Measurements from ENCODE around the gene MSL1. TPM values are rescaled to one million over a fixed set of nuclear protein-coding genes. Genes with fewer than 3 reads are reported as not detected.

MSL1 gene
- total RNA-seq, 1 experiment from 2014 or later: 32.3 TPM

DNA sequence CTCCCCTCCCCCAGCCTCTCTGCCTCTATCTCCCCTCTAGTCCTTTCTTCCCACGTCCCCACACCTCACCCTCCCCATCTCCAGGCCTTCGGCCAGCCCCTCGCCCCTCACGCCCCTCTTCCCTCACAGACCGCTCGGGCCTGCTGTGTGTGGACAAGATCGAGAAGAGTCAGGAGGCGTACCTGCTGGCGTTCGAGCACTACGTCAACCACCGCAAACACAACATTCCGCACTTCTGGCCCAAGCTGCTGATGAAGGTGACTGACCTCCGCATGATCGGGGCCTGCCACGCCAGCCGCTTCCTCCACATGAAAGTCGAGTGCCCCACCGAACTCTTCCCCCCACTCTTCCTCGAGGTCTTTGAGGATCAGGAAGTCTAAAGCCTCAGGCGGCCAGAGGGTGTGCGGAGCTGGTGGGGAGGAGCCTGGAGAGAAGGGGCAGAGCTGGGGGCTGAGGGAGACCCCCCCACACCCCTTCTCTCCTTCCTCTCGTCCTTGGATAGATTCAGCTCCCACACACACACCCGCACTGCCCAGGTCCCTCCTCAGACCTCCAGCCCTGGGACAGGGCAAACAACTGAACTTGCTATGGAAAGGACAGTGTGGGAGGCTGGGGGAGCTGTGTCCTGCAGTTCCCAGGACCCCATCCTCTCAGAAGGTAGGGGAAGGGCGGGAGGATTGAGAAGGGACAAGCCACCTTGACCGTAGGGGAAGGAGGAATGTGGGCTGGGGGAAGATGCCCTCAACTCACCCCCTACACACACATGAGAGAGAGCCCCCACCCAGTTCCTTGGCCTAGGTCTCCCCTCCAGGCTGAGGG is 32.5 kb upstream of the MSL1 start:
- no peak for DNase-seq (ENCODE audit: low read depth)
- in situ Hi-C loops (cut with HindIII; ENCODE audit: low pct_unique_long_range_greater_than_20kb, low sequenced_read_pairs): no loop called here

DNA sequence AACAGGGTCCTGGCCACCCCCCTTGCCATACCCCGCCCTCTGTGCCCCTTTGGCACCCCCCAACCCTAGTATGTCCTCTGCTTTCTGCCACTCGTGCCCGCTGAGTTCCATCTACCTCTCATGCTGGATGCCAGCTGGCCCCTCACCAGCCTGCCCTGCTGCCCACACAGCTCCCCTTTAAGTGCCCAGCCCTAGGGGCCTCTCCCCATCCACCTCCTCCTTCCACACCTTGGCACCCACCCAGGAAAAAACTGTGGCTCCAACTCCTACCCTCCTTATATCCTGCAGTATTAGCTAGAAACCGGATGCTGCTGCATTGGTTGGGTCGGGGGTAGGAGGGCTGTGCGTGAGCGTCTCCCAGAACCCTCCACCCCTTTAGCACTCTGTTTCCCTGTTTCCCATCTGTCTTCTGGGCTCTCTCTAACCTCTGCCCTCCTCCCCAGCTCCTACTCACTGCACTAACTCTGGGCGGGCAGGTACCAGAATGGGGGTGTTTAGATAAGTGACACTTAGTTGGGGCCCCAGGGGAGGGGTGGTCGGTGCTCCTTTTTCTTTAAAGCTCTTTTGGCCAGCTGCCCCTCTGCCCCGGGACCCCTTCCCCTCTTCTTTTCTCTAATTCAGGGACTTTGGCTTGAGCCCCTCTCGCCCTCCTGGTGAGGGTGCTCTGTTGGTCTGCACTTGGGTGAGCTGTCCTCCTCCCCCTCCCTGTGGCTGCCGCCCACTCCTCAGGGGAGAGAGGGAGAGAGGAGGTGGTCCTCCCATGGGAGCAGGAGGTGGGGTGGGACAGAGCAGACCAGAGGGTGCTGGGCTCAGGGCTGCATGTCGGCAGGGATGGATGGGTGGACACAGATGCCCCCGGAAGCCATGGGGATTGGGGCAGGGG is 31.3 kb upstream of the MSL1 start:
- in situ Hi-C loops (cut with HindIII; ENCODE audit: low pct_unique_long_range_greater_than_20kb, low sequenced_read_pairs): no loop called here
- no peak for DNase-seq (ENCODE audit: low read depth)

DNA sequence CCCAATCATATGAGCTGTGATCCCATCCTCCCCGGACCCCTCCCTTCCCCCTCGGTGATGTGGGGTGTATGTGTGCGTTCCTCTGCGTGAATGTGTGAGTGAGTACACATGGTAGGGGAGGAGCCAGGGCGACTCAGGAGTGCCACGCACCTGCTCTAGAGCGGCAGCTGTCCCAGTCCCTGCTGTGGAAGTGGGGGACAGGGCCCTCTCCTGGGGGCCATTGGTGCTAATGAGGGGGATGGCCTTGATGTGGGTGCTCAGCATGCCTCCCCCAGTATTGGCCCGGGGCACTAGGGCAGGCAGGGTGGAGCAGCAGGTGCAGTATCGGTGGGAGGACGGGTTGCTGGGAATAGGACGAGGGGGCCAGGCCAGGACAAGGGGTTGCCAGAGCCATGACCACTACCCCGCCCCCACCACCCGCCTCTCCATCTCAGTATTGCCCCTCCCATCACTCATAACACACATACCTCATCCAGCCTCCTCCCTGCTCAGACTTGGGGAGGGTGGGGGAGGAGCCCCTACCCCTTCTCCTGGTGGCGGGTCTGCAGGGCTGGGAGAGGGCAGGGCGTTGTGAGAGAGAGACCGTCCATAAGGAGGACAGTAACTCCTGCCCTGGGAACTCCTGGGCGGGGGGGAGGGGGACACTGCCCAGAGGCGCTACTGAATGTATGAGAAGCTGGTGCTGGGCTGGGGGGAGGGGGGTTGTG is 29.9 kb upstream of the MSL1 start:
- in situ Hi-C loops (cut with HindIII; ENCODE audit: low pct_unique_long_range_greater_than_20kb, low sequenced_read_pairs): no loop called here
- no peak for DNase-seq (ENCODE audit: low read depth)

DNA sequence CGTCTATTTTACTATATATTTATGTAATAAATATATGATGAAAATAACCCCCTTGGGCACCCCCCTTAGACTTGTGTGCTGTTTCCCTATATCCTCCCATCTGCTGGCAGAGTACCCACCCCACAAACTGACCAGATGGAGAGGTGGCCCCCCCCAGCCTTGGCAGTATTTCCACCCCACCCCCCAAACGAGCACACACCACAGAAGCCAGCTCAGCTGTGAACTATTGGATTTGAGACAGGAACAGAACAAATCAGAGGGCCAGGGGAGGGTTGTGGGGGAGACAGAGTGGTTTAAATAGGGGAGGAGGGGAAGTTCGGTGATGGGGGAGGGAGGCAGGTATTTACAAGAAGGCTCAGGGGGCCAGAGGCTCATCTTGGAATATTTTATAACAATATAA is 29.2 kb upstream of the MSL1 start:
- in situ Hi-C loops (cut with HindIII; ENCODE audit: low pct_unique_long_range_greater_than_20kb, low sequenced_read_pairs): no loop called here
- no peak for DNase-seq (ENCODE audit: low read depth)

DNA sequence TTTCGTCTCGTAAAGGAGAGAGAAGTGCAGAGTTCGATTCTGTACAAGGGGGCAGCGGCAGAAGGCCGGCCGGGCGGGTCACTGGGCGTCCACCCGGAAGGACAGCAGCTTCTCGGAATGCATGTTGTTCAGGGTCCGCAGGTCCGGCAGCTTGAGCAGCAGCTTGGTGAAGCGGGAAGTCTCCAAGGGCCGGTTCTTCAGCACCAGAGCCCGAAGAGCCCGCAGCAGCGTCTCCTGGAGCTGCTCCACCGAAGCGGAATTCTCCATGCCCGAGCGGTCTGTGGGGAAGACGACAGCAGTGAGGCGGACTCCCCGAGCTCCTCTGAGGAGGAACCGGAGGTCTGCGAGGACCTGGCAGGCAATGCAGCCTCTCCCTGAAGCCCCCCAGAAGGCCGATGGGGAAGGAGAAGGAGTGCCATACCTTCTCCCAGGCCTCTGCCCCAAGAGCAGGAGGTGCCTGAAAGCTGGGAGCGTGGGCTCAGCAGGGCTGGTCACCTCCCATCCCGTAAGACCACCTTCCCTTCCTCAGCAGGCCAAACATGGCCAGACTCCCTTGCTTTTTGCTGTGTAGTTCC is 28.7 kb upstream of the MSL1 start:
- in situ Hi-C loops (cut with HindIII; ENCODE audit: low pct_unique_long_range_greater_than_20kb, low sequenced_read_pairs): no loop called here
- no peak for DNase-seq (ENCODE audit: low read depth)

DNA sequence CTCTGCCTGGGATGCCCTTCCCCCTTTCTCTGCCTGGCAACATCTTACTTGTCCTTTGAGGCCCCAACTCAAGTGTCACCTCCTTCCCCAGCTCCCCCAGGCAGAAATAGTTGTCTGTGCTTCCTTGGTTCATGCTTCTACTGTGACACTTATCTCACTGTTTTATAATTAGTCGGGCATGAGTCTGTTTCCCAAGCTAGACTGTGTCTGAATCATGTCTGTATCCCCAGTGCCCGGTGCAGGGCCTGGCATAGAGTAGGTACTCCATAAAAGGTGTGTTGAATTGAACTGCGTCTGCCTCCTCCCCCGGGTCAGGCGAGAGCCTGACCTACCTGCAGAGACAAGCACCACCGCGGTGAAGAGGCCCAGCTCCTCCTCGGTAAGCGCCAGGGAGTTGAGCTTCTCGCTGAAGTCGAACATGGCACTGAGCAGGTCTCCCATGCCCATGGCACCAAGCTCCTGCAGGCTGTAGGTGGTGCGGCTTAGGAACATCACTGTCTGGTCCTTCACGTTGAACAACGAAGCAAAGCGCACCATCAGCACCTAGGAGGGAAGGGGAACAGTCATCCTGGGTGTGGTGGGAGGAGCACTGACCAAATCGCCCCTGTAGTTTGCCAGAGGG is 28.1 kb upstream of the MSL1 start:
- DNase-seq (ENCODE audit: low read depth): no peak
- in situ Hi-C loops (cut with HindIII; ENCODE audit: low pct_unique_long_range_greater_than_20kb, low sequenced_read_pairs): no loop called here

DNA sequence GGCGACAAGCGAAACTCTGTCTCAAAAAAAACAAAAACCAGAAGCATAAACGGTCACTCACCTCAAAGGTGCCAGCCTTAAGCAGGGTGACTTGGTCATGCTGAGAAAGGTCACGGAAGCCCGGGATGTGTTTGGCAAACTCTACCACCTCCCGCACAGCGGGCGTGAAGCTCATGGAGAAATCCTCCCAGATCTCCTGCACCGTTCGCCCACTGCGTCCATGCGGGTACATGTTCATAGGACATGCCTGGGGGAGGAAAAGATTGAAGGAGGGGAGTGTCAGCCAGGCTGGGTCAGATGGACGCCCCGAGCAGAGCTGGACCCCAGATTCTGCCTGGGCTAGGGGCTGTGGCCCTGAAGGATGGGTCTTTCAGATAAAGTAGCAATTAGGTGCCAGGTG is 26.9 kb upstream of the MSL1 start:
- in situ Hi-C loops (cut with HindIII; ENCODE audit: low pct_unique_long_range_greater_than_20kb, low sequenced_read_pairs): no loop called here
- no peak for DNase-seq (ENCODE audit: low read depth)

DNA sequence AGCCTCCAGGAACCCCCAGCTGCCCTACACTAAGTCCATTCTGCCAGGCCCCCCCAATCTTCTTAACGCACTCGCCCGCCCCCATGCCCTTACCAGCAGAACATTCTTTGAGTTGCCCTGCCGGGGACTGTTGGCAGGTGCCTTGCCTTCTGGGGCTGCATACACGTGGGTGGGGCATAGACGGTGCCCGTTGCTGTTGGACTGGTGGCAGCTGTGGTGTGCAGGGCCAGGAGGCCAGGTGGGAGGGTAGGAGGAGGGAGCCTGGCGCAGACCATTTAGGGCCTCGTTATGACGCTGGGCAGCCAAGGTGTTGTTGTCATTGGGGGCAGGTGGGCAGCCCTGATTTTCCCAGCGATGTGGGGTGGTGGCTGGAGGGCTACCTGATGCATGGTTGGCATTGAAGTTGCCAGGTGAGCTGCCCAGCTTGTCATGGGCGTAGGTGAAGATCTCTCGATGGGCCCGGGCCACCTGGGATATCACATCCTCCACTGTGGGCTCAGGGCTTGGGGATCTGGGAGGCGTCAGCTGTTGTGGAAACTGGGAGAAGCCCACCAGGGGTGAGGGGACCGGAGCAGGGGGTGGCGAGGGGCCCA is 26.3 kb upstream of the MSL1 start:
- in situ Hi-C loops (cut with HindIII; ENCODE audit: low pct_unique_long_range_greater_than_20kb, low sequenced_read_pairs): no loop called here
- no peak for DNase-seq (ENCODE audit: low read depth)

DNA sequence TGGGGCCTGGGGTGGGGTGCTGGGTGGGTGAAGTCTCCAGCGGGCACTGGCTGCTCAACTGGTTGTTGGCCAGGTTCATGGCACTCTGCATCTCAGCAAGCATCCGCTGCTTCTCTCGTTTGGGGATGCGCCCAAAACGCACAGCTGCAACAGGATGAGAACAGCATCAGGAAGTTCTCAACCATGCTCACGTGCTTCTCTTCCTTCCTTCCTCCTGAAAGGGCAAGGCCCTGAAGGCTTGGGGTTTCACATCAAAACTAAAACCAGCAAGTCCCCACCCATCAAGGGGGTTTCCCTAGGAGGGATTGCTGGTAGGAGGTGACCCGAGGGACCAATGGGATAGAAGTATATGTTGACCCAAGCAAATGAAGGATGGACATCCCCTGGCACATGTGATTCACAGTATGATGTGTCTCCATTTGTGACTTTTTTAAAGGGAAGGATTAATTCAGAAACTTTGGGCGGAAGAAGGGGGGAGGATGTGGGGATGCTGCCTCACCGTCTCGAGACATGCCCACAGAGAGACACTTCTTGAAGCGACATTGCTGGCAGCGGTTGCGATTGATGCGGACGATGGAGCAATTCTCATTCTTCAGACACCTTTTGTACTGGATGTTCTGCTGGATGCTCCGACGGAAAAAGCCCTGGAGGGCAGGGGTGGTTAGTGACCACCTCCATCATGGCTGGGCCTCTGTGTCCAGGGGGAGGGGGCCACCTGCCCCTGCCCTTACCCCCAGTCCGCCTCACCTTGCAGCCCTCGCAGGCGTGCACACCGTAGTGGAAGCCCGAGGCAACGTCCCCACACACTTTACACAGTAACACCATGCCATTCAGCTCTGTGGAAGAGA is 25.6 kb upstream of the MSL1 start:
- in situ Hi-C loops (cut with HindIII; ENCODE audit: low pct_unique_long_range_greater_than_20kb, low sequenced_read_pairs): no loop called here

DNA sequence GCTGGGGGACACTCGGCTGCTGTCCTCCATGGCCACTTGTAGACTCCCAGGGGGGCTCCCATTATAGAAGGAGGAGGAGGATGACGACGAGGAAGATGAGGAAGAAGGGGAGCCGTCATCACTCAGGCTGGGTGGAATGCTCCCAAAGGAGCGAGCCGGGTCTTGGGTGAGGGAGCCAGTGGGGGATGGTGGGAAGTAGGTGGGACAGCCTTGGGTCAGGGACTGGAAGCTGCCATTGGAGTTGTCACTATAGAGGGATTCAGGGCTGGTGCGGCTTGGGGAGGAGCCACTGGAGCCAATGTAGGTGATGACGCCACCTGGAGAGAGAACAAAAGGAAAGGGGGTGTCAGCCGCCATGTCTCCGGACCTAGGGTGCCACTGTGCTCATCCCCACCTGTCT is 24.7 kb upstream of the MSL1 start:
- no peak for DNase-seq (ENCODE audit: low read depth)
- in situ Hi-C loops (cut with HindIII; ENCODE audit: low pct_unique_long_range_greater_than_20kb, low sequenced_read_pairs): no loop called here

More for the DNA sequence above, 25.6 kb upstream of the MSL1 start:
- DNase-seq (ENCODE audit: low read depth): peak; percentile 88

DNA sequence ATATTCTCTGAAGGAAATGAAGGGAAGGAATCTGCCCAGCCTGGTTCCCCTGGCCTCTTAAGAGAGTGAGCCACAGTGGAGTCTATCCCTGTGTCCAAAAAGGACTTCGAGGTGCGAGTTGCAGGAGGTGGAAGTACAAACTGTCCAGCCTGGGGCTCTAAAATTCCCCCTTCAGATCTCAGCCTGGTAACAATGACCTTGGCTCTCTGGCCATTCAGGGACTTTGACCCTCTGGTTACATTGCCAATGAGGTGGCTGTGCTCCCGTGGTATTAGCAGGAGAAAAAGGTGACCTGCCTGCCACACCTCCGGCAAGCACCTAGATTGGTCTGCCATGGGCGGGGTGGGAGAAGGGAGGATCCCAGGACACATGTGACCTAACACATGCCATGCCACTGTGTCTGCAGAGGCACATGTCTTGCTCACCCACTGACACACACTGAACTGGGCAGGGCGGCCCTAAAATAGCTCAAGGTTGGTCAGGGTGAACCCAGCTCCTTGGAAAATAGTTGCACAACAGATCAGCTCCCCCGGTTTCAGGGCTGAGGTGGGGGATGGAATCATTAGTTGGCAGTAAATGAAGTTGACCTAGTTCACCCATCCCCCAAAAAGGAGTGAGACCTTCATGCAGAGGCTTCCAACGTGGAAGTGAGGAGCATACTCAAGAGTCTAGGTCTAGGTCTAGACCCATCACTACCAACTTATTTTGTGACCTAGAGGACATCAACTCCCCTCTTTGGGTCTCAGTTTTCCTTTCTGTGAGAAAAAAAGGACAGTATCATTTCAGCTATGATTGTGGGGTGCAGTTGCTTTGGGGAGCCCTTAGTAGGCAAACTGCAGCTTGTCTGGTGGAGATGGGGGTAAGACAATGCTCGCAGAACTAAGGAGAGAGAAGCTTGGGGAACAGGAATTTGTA is 23.6 kb upstream of the MSL1 start:
- in situ Hi-C loops (cut with HindIII; ENCODE audit: low pct_unique_long_range_greater_than_20kb, low sequenced_read_pairs): no loop called here

DNA sequence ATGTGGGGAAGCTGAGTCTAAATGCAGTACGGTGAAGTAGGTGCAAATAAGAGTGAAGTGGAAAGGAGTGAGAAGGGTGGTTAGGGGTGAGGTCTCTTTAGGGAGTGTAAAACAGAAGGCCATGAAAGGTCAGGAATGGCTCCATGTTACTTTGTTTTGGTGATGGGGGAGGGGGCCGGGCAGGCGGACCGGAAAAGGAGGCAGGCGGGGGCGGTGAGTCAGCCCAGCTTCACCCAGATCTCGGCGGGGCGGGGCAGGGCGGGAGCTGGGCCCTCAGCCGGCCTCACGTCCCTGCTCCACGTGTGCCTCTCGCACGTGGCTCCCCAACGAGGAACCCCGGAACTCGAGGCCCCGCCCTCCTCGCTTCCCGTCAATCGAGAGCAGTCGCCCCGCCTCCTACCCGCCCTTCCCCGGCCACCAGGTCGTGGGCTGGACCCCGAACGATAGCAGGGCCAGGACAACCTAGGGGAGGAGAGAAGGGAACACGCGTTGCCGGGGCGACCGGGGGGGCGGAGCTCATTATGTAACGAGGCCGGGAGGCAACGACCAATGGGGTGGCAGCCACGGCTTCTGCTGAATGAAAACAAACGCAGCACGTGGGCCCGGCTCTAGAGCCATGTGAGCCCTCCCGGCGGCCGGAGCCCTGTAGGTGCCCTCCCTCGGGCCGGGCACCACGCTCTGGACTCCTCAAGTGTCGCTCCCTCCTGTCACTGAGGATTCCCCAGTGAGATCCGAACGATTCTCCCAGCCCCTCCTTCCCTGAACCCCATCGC is 22.7 kb upstream of the MSL1 start:
- peak; percentile 100 for DNase-seq (ENCODE audit: low read depth)
- in situ Hi-C loops (cut with HindIII; ENCODE audit: low pct_unique_long_range_greater_than_20kb, low sequenced_read_pairs): no loop called here

More for the DNA sequence above, 23.6 kb upstream of the MSL1 start:
- peak; percentile 50 for DNase-seq (ENCODE audit: low read depth)

DNA sequence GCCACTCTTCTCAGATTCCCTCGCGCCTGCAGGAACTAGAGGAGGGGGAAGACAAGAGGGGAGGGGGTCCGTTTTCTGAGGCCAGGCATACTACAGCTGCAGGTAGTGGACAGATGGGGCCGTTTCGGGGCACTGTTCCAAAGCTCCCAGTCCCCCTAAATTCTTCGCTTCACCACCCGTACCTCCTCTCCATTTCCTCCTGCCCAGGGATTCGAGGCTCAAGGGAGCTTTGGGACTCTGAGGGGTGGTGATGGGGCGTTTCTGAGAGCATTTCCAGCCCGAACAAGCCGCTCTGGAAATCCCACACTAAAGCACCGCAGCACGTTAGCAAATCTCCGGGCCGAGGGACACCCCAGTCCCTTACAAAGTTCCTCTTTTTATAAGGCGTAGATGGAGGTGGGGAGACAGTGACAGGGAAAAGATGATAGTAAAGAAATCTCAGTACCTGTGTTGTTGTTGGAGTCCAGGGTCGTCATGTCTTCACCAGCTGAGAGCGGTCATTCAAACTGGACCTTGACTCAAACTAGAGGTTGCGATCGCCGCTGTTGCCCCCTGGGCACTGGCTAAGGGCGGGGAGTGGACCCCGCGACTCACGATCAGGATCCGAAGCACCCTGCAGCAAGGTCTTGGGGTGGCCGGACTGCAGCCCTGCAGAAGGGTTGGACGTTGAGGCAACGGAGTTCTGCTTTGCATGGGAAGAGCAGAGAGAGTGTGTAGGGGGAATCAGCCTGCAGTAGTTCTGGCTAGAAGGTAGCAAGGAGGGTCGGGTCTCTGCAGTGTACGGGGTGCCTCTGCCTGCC is 22.0 kb upstream of the MSL1 start:
- no peak for DNase-seq (ENCODE audit: low read depth)
- in situ Hi-C loops (cut with HindIII; ENCODE audit: low pct_unique_long_range_greater_than_20kb, low sequenced_read_pairs): loop anchor here (10.0 kb wide), 1 partner anchor 75 kb away; the partner anchor contains the start of gene RAPGEFL1

DNA sequence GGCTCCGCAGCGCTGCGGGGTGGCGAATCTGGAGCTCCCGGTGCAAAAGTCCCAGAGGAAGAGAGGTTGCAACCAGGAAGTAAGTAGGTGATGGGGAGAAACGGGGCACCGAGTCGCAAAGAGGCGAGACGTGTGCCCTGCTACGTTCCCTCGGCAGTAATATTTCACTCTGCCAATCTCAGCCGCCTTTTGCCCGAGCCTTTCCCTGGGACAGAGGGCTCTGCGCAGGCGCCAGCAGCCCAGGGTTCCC is 21.4 kb upstream of the MSL1 start, which contains the start of gene NR1D1:
Gene NR1D1, minus strand, starts transcription at position 171 of the 250 bp plus-strand sequence. CDS start 495 bp downstream, outside the sequence.
- in situ Hi-C loops (cut with HindIII; ENCODE audit: low pct_unique_long_range_greater_than_20kb, low sequenced_read_pairs): loop anchor here (10.0 kb wide), 1 partner anchor 74 kb away; the partner anchor contains the start of gene RAPGEFL1
- DNase-seq (ENCODE audit: low read depth): no peak

All from Caki2 (cell line).